ENCODE results near the gene SPACA4.

GRCh38 chr19:48635966-48636858, 29.7 kb downstream of the SPACA4 start:
- no peak for TF ChIP-seq YY1 (IDR thresholded peaks at IDR 0.05; ENCODE audit: low read depth, low read length)
- TF ChIP-seq CUX1 (IDR thresholded peaks at IDR 0.05; ENCODE audit: insufficient replicate concordance, low read depth, low read length), result no peak
- TF ChIP-seq RCOR1 (conservative IDR thresholded peaks at IDR 0.05; ENCODE audit: low read depth, low read length), result no peak
- TF ChIP-seq SPI1 (IDR thresholded peaks at IDR 0.05; ENCODE audit: borderline replicate concordance, insufficient read depth, low read depth, low read length), result no peak
- no peak for TF ChIP-seq TAF1 (IDR thresholded peaks at IDR 0.05; ENCODE audit: borderline replicate concordance, low read depth, low read length)

Measured in GM12878 (cell line).